SU-DHL-6 (cell line): ENCODE data around the gene HAL.

Experiments
- H2AFZ ChIP-seq: fragments of 200-600 bp; sonication (generic); 2 replicates; pipeline ENCODE4 v1.6.1; 2014; ENCODE audit warnings: low read depth, mild to moderate bottlenecking, moderate library complexity, mixed read lengths, antibody characterized with exemption, low read length; ENCODE audit not compliant: severe bottlenecking
- H3F3A ChIP-seq: fragments of 200-600 bp; shearing (Covaris generic); 2 replicates; pipeline ENCODE4 v1.6.0; 2016; ENCODE audit warnings: antibody characterized with exemption, mild to moderate bottlenecking; ENCODE audit not compliant: insufficient read depth
- H3K27ac ChIP-seq: fragments of 200-600 bp; sonication (generic); 2 replicates; pipeline ENCODE4 v1.5.1; 2016; ENCODE audit warnings: low read depth, mild to moderate bottlenecking, low read length, moderate library complexity, mixed read lengths
- H3K27me3 ChIP-seq: fragments of 200-600 bp; sonication (generic), shearing (Covaris generic); 2 replicates; pipeline ENCODE4 v1.6.0; 2014; ENCODE audit warnings: mild to moderate bottlenecking, low read length
- H3K36me3 ChIP-seq: fragments of 200-600 bp; sonication (generic); 2 replicates; pipeline ENCODE4 v1.6.1; 2014; ENCODE audit warnings: mild to moderate bottlenecking, low read length, mixed read lengths
- H3K4me2 ChIP-seq: fragments of 300-600, 200-600 bp; shearing (Covaris generic), sonication (generic); 2 replicates; pipeline ENCODE4 v1.6.0; 2014; ENCODE audit warnings: low read length, low read depth, mild to moderate bottlenecking; ENCODE audit not compliant: poor library complexity, severe bottlenecking
- H3K4me3 ChIP-seq: fragments of 200-600 bp; sonication (generic); 2 replicates; pipeline ENCODE4 v1.5.1; 2014; ENCODE audit warnings: antibody characterized with exemption, low read length, mild to moderate bottlenecking, mixed read lengths; ENCODE audit not compliant: insufficient read depth, poor library complexity, severe bottlenecking
- H3K79me2 ChIP-seq: fragments of 200-600 bp; sonication (generic); 2 replicates; pipeline ENCODE4 v1.6.1; 2014; ENCODE audit warnings: mild to moderate bottlenecking, low read length, moderate library complexity; ENCODE audit not compliant: insufficient read depth
- H3K9ac ChIP-seq: fragments of 200-600 bp; sonication (generic); 2 replicates; pipeline ENCODE4 v1.7.0; 2014; ENCODE audit warnings: mild to moderate bottlenecking, low read length
- H3K9me2 ChIP-seq: fragments of 200-600 bp; sonication (generic); replicated peaks from 2 replicates; pipeline ENCODE4 v1.6.1; 2014; ENCODE audit warnings: low read length; ENCODE audit not compliant: insufficient read depth
- H3K9me3 ChIP-seq: fragments of 200-600 bp; sonication (generic); 2 replicates; pipeline ENCODE4 v1.6.1; 2014; ENCODE audit warnings: low read length, mixed read lengths; ENCODE audit not compliant: insufficient read depth
- H4K20me1 ChIP-seq: fragments of 200-600 bp; sonication (generic); 2 replicates; pipeline ENCODE4 v1.6.1; 2014; ENCODE audit warnings: low read depth, mild to moderate bottlenecking, antibody characterized with exemption, low read length, moderate library complexity, mixed read lengths
- CTCF ChIP-seq: fragments of 200-600 bp; sonication (generic); IDR thresholded peaks from one replicate; pipeline ENCODE4 v1.5.1; 2017; ENCODE audit warnings: antibody characterized with exemption, mild to moderate bottlenecking, low read length, moderate library complexity; ENCODE audit not compliant: insufficient read depth, poor library complexity, severe bottlenecking
- EZH2phosphoT487 ChIP-seq: fragments of 200-600 bp; sonication (generic), shearing (Covaris generic); conservative IDR thresholded peaks from 2 replicates; pipeline ENCODE4 v1.6.1; 2018; ENCODE audit warnings: mild to moderate bottlenecking, antibody characterized with exemption, low read length, moderate library complexity, mixed read lengths

The HAL gene

GRCh38 chr12:96044017-96044942 lies 48.1 kb upstream of the HAL start:
- Histone ChIP-seq H3K4me2 (no peak overlapping the region), H3F3A (no peaks in the 10 kb centered on the region)

GRCh38 chr12:96041181-96041580 lies 45.0 kb upstream of the HAL start:
- Histone ChIP-seq H3K4me2 (no peak overlapping the region), H3K27ac (no peak overlapping the region), H3F3A (no peaks in the 10 kb centered on the region), H4K20me1 (no peaks in the 10 kb centered on the region), H3K9me2 (no peaks in the 10 kb centered on the region), H3K36me3 (no peaks in the 10 kb centered on the region), H3K9me3 (no peaks in the 10 kb centered on the region), H3K79me2 (no peaks in the 10 kb centered on the region), H3K9ac (no peak overlapping the region), H3K4me3 (no peak overlapping the region), H3K27me3 (no peaks in the 10 kb centered on the region), H2AFZ (no peak overlapping the region)
- TF ChIP-seq EZH2phosphoT487: no peak
- no peak for TF ChIP-seq CTCF

More at GRCh38 chr12:96044017-96044942, 48.1 kb upstream of the HAL start:
- Histone ChIP-seq H3K79me2 (no peaks in the 10 kb centered on the region), H3K27ac (no peak overlapping the region), H3K36me3 (no peaks in the 10 kb centered on the region), H3K4me3 (no peak overlapping the region), H2AFZ (no peak overlapping the region), H4K20me1 (no peaks in the 10 kb centered on the region), H3K9ac (no peak overlapping the region), H3K9me3 (no peaks in the 10 kb centered on the region), H3K27me3 (no peaks in the 10 kb centered on the region), H3K9me2 (no peaks in the 10 kb centered on the region)
- no peak for TF ChIP-seq CTCF
- no peak for TF ChIP-seq EZH2phosphoT487

- no peaks in the 10 kb centered on the region for H3K9me2 ChIP-seq
- H3K27ac ChIP-seq: no peak overlapping the region
- H3K9me3 ChIP-seq: no peaks in the 10 kb centered on the region
- no peak for TF ChIP-seq CTCF
- no peak for TF ChIP-seq EZH2phosphoT487
- no peak overlapping the region for H2AFZ ChIP-seq
- H3F3A ChIP-seq: no peaks in the 10 kb centered on the region
- no peak overlapping the region for H3K9ac ChIP-seq
- H3K4me3 ChIP-seq: no peak overlapping the region
- H3K4me2 ChIP-seq: no peak overlapping the region
- H4K20me1 ChIP-seq: no peaks in the 10 kb centered on the region
- H3K36me3 ChIP-seq: no peaks in the 10 kb centered on the region
- no peaks in the 10 kb centered on the region for H3K79me2 ChIP-seq
- no peaks in the 10 kb centered on the region for H3K27me3 ChIP-seq
Measured at GRCh38 chr12:96040305-96041133, 44.4 kb upstream of the HAL start.
